Measurements from ENCODE around the gene FNTB.

FNTB gene

DNA sequence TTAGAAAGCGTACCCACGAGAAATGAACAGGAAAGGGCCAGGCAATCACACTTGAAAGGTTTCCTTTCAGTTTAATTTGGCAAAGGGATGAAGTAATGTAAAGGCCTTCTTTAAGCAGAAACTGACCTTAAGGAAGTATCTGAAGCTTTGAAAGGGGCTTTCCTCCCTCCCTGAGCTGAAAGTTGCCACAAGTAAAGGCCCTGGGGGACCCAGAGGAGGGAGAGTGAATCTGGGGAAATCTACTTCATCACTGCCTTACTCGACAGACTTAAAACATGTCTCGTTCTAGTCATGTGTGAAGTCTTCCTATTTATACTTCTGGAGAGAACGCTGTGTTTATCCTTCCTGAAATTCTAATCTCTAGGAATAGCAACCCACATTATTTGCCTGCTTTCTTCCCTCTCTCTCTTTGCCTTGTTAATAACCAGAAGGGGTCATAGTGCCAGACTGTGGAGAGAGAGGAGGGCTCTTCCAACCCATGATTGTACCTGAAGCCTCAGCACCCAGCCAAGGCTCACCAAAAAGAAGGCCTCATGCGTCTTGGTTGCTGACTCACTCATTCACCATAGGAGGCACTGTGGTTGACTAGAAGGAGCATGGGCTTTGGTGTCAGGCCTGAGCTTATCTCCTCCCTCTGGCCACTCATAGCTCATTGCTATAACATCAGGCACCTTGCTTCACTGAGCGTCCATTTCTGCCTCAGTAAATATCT, 33.9 kb upstream of the FNTB start:
- in situ Hi-C loops (cut with MboI; ENCODE audit: low sequenced_read_pairs): no loop called here

DNA sequence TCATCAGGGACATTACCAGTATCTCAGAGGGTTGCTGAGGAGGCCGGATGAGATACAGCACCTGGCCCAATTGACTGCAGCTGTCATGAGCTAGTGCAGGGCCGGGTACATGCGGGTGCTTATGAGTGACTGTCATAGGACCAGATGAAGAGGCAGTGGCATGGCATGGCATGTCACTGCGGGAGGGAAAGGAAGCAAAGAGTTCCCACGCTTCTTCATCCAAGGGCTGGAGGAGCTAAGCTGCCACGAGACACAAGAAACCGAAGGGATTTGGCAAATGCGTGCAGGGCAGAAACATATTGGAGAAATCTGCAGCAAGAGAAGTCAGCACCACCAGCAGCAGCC, 33.4 kb upstream of the FNTB start:
- in situ Hi-C loops (cut with MboI; ENCODE audit: low sequenced_read_pairs): no loop called here

DNA sequence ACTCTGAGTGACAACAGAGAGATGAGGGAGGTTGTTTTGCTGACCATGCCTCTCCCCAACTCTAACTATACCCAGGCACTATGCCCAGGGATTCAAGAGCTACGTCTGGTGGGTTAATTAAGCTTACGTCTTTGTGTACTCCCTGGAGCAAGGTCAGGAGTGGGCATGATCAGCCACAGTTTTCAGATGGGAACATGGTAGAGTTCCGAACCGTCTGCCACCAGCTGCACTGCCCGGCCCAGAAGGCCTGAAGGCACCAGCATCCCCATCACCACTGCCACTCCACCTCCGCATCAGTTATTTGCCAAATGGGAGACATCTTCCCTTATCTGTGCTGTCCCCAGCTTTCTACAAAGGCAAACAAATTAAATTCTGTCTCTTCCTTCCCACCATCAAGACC, 33.0 kb upstream of the FNTB start:
- in situ Hi-C loops (cut with MboI; ENCODE audit: low sequenced_read_pairs): no loop called here

- in situ Hi-C loops (cut with MboI; ENCODE audit: low sequenced_read_pairs): no loop called here
Observed at GRCh38 chr14:64954491-64955240, 32.0 kb upstream of the FNTB start.

GRCh38 chr14:64955297-64955696, 31.4 kb upstream of the FNTB start:
- in situ Hi-C loops (cut with MboI; ENCODE audit: low sequenced_read_pairs): no loop called here

DNA sequence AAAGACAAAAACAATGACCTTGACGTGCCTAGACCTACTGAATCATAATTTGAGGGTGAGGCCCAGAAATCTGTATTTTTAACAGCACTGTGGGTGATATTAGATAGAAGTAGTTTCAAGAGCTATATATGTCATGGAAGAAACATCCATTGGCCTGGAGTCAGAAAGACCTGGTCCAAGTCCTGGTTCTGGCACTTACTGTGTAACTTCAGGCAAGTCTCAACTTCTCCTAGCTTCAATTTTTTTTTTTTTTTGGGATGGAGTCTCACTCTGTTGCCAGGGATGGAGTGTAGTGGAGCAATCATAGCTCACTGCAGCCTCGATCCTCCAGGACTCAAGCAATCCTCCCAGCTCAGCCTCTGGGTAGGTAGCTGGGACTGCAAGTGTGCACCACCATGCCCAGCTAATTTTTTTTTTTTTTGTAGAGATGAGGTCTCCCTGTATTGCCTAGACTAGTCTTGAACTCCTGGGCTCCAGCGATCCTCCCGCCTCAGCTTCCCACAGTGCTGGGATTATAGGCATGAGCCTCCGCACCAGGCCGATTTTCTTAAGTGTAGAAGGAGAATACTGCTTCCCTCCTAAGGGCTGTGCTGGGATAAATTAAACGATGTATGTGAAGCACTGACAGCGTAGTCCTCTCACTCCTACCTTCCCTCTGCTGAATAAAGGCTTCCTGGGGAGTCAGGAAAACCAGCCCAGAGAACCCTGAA, 29.8 kb upstream of the FNTB start:
- in situ Hi-C loops (cut with MboI; ENCODE audit: low sequenced_read_pairs): no loop called here

DNA sequence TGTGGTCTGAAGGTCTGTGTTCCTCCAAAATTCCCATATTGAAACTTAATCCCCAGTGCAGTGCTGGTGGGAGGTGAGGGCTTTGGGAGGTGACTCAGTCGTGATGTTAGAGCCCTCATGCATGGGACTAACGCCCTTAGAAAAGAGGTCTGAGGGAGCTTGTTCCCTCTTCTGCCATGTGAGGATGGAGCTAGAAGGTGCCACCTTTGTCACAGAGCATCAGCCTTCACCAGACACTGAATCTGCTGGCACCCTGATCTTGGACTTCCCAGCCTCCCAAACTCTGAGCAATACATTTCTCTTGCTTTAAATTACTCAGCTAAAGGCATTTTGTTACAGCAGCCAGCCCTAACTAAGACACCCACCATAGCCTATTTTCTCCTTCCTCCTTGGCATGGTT, 28.5 kb upstream of the FNTB start:
- in situ Hi-C loops (cut with MboI; ENCODE audit: low sequenced_read_pairs): no loop called here

DNA sequence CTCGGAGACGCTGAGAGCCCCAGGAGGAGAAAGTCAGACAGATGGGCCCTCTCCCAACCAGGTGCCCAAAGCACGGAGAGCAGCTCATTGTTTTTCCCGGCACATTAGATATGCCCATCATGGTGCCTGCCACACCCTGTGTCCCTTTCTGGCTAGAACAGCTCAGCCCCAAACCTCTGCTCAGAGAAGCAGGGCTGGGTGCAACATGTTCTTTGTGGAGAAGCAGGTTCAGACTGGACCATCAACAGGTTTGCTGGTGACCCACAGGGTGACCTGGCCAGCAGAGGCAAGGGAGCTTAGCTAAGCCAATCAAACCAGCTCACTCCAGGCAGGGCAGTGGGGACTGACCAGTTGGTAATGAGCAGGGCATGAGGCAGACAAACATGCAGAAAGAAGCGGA, 28.0 kb upstream of the FNTB start:
- in situ Hi-C loops (cut with MboI; ENCODE audit: low sequenced_read_pairs): no loop called here

- in situ Hi-C loops (cut with MboI; ENCODE audit: low sequenced_read_pairs): no loop called here
Observed at GRCh38 chr14:64960762-64961276, 25.9 kb upstream of the FNTB start.

DNA sequence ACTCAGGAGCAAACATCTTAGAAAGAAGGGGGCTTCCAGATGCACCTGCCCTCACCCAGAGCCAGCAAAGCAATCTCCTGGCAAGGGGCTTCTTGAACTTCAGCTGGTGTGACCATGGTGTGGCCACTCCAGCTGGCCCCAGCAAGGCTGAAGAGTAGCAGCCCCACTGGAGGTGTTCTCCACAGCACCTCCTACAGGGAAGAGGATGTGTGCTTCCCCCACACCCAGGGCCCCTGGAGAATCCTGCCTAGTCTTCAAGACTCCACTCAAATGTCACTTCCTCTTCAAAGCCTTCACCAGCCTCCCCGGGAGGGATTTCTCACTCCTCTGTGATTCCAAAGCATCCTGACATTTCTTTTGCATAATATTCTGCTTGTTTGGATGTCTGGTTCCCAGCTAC, 23.1 kb upstream of the FNTB start:
- in situ Hi-C loops (cut with MboI; ENCODE audit: low sequenced_read_pairs): no loop called here

GRCh38 chr14:64965356-64966000, 21.2 kb upstream of the FNTB start:
- in situ Hi-C loops (cut with MboI; ENCODE audit: low sequenced_read_pairs): no loop called here

DNA sequence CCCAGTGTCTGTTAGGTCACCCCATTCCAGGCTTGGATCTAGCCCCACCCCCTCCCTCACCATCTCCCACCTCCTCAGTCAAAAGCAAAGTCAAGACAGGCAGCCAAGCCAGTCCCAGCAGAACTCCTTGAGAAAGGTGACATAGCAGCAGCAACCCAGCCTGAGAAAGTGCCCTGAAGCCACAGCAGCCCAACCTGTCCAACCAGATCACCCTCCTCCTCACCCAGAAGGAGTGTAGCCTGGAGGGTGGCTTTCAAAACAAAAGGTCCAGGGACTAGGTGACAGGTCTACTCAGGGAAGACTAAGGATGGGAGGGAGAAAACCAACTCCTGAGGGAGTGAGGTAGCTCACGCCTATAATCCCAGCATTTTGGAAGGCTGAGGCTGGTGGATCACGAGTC, 19.7 kb upstream of the FNTB start:
- in situ Hi-C loops (cut with MboI; ENCODE audit: low sequenced_read_pairs): no loop called here

- in situ Hi-C loops (cut with MboI; ENCODE audit: low sequenced_read_pairs): no loop called here
Observed at GRCh38 chr14:64968167-64968566, 18.5 kb upstream of the FNTB start.

DNA sequence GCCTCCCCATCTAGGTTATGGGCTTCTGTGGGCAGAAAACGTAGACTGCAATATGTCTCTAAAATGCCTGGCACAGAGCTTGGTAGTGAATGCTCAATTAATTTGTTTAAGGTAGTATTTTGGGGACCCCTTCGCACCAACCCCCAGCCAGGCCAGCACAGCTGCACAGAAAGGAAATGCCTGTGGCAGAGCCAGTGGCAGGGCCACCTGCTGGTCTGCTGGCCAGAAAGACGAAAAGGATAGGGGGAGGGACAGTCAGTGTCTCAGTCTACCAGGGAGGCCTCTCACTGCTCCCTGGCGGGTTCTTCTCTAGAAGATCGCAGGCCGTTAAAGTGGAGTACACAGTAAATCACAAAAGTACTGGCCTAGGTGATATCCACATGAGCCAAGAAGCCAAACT, 18.0 kb upstream of the FNTB start:
- in situ Hi-C loops (cut with MboI; ENCODE audit: low sequenced_read_pairs): no loop called here

DNA sequence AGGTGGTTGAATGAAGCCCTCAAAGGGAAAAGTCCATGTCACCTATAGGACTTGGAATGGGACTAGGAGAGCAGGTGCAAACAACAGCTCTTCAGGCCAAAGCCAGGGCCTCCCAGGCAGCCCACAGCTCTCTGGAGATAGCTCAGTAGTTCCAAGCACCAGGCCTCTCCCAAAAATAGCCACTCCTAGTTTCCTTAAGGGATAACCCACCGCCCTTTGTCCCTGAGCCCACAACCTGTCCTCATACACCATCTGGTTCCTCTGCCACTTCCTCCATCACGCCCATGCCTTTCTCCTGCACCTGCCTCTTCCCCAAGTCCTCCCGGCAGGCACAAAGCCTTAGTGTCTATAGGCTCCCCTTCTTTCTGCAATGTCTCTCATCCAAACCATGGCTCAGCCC, 16.7 kb upstream of the FNTB start:
- in situ Hi-C loops (cut with MboI; ENCODE audit: low sequenced_read_pairs): no loop called here

DNA sequence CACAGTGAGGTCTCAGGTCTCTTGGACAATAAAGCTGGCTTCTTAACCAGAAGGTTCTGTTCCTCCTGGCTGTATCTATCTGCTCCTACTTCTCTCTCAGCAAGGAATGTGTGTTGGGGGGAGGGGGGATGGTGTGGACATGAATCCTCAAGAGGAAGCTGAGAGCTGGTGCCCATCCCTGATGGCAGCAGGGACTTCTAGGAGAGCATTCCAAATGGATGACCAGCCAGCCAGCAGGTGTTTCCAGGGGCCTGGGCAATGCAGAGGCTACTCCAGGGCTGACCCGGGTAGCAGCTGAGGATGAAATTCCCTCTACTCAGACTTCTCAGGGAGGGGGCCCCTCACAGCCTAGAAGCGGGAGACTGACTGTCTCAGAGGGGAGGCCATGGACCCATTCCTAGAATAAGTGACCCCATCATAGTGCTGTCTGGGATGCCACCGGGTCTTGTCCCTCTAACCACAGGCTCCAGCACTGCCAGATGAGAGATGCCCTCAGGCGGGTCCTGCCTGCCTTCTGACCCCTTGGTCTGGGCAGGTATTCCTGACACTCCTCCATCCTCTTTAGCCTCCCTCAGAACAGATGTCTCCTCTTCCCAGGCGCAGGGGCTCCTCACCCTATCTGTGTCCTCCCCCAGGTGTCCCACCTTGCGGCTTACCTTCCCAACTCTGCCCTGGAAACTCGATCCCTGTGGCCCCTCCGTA, 15.8 kb upstream of the FNTB start:
- in situ Hi-C loops (cut with MboI; ENCODE audit: low sequenced_read_pairs): no loop called here

GRCh38 chr14:64971491-64971942, 15.2 kb upstream of the FNTB start:
- in situ Hi-C loops (cut with MboI; ENCODE audit: low sequenced_read_pairs): no loop called here

GRCh38 chr14:64971943-64972791, 14.5 kb upstream of the FNTB start, which contains the start of gene RAB15:
Gene RAB15 (minus strand): TSS chr14:64972336. CDS start chr14:64972076, 260 bp downstream.
- in situ Hi-C loops (cut with MboI; ENCODE audit: low sequenced_read_pairs): no loop called here

DNA sequence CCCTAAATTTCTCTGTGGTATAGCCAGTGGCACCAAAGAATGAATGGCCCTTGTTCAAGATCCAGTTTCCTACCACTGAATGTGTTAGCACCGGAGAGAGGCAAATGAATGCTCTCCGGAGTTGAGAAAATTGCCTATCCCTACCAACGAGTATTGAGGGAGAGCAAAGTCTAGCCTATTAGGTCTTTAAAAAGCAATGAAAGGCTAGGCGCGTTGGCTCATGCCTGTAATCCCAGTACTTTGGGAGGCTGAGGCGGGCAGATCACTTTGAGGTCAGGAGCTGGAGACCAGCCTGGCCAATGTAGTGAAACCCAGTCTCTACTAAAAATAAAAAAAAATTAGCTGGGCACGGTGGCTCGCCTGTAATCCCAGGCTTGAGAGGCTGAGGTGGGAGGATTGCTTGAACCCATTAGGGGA, 13.7 kb upstream of the FNTB start:
- in situ Hi-C loops (cut with MboI; ENCODE audit: low sequenced_read_pairs): no loop called here

GRCh38 chr14:64973826-64974225, 12.9 kb upstream of the FNTB start:
- in situ Hi-C loops (cut with MboI; ENCODE audit: low sequenced_read_pairs): no loop called here

Measured in HL-60/S4 treated with retinoic acid at 250 ng/mL for 4 days and 3 days (cell line).